Measurements from ENCODE around the gene GPSM1. TPM values are rescaled to one million over a fixed set of nuclear protein-coding genes. Genes with fewer than 3 reads are reported as not detected.

GPSM1 gene
- total RNA-seq, 1 experiment from 2014 or later: 26.4 TPM

DNA sequence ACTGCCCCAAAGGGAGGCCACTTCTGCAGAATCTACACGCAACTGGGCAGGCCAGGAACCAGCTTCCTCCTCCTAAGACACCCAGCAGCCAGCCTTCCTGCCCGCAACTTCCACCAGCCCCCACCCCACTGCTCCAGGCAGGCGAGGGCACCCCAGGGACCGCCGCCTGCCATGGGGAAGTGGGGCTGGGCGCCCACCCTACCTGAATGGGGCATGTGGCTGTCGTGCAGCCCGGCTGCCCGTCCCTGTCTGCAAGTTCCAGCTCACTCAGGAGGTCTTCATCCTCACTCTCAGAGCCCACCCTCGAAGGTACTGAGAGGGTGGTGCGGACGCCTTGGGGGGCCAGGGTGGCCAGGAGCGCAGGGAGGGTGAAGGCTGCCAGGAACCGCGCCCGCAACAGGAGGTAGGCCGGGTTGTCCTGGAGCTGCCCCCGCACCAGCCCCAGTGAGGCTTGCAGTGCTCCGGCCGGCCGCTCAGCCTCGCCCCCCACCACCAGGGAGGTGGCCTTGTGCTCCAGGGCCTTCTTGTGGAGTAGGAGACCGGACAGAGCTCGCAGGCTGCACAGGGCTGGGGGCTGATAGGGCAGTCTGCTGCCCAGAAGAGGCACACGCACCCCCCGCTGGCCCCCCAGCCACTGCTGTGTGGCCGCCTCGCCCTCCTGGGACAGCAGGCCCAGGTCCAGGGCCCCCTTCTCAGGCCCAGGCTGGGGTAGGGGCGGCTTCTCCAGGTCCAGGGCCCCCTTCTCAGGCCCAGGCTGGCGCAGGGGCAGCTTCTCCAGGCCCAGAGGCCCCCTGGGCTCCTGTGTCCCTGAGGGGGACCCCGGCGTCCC, 50.2 kb downstream of the GPSM1 start:
- H3K4me3 ChIP-seq (replicated peaks in 1 of 2; ENCODE audit: low read depth in 1 of 2, low read length in 2 of 2): no peak overlapping the region
- no peak overlapping the region for H2AFZ ChIP-seq (ENCODE audit: low read depth, low read length, poor library complexity, severe bottlenecking)
- no peaks in the 10 kb centered on the region for H3K9me2 ChIP-seq (ENCODE audit: insufficient read depth)
- DNase-seq (ENCODE audit: low read depth, low spot score): no peak
- ChIA-PET RAD21 (ENCODE audit: low non-redundant PET in 1 of 2, low total read pairs in 2 of 2, uncharacterized antibody in 2 of 2, unreplicated experiment in 2 of 2) (no interaction called here), POLR2A (no interaction called here), CTCF (no interaction called here)
- H3K79me2 ChIP-seq (ENCODE audit: insufficient read depth, low read length): no peaks in the 10 kb centered on the region
- H3K36me3 ChIP-seq (ENCODE audit: control insufficient read depth in 1 of 2, insufficient read depth in 2 of 2, low read length in 2 of 2): peaks cover 0 to 4% of the 10 kb centered on the region in 2 experiments; a peak in 2 of 4 replicates
- intact Hi-C loops (cut with micrococcal nuclease): no loop called here
- H4K20me1 ChIP-seq (ENCODE audit: insufficient read depth): no peaks in the 10 kb centered on the region
- H3K4me2 ChIP-seq (ENCODE audit: low read length): no peak overlapping the region
- ATAC-seq: no peak
- peaks cover 0 to 6% of the 10 kb centered on the region in 2 experiments; a peak in 2 of 4 replicates for H3K4me1 ChIP-seq (ENCODE audit: control insufficient read depth in 1 of 2, insufficient read depth in 2 of 2, low read length in 2 of 2)
- BruUV-seq (replicated peaks): no TSS peak
- TF ChIP-seq POLR2A (IDR thresholded peaks at IDR 0.05; ENCODE audit: borderline replicate concordance, extremely low read depth, insufficient read depth, insufficient read length) (no peak), POLR2AphosphoS5 (IDR thresholded peaks at IDR 0.05; ENCODE audit: low read depth, low read length) (no peak), RAD21 (IDR thresholded peaks at IDR 0.05; ENCODE audit: low read depth) (no peak), SP1 (IDR thresholded peaks at IDR 0.05; ENCODE audit: low read depth) (no peak), YY1 (IDR thresholded peaks at IDR 0.05; ENCODE audit: extremely low read depth, insufficient replicate concordance, low read depth, low read length) (no peak), FOSL1 (IDR thresholded peaks at IDR 0.05; ENCODE audit: low read depth) (no peak), EZH2phosphoT487 (IDR thresholded peaks at IDR 0.05; ENCODE audit: borderline replicate concordance) (no peak), EGR1 (IDR thresholded peaks at IDR 0.05; ENCODE audit: low read depth) (no peak), CEBPB (IDR thresholded peaks at IDR 0.05; ENCODE audit: low read depth) (no peak), CBX3 (IDR thresholded peaks at IDR 0.05; ENCODE audit: low read depth) (no peak), TCF7L2 (IDR thresholded peaks at IDR 0.05; ENCODE audit: borderline replicate concordance, extremely low read depth, insufficient read depth, insufficient read length) (no peak), ZNF274 (IDR thresholded peaks at IDR 0.05; ENCODE audit: low read depth, low read length) (no peak), ZFX (IDR thresholded peaks at IDR 0.05) (no peak), JUND (IDR thresholded peaks at IDR 0.05) (no peak), EZH2 (IDR thresholded peaks at IDR 0.05) (no peak)
- TF ChIP-seq, protein P1, sequence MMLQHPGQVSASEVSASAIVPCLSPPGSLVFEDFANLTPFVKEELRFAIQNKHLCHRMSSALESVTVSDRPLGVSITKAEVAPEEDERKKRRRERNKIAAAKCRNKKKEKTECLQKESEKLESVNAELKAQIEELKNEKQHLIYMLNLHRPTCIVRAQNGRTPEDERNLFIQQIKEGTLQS (IDR thresholded peaks at IDR 0.05): no peak
- TF ChIP-seq, protein P2, sequence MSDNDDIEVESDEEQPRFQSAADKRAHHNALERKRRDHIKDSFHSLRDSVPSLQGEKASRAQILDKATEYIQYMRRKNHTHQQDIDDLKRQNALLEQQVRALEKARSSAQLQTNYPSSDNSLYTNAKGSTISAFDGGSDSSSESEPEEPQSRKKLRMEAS (IDR thresholded peaks at IDR 0.05): no peak
- TF ChIP-seq, protein P3, sequence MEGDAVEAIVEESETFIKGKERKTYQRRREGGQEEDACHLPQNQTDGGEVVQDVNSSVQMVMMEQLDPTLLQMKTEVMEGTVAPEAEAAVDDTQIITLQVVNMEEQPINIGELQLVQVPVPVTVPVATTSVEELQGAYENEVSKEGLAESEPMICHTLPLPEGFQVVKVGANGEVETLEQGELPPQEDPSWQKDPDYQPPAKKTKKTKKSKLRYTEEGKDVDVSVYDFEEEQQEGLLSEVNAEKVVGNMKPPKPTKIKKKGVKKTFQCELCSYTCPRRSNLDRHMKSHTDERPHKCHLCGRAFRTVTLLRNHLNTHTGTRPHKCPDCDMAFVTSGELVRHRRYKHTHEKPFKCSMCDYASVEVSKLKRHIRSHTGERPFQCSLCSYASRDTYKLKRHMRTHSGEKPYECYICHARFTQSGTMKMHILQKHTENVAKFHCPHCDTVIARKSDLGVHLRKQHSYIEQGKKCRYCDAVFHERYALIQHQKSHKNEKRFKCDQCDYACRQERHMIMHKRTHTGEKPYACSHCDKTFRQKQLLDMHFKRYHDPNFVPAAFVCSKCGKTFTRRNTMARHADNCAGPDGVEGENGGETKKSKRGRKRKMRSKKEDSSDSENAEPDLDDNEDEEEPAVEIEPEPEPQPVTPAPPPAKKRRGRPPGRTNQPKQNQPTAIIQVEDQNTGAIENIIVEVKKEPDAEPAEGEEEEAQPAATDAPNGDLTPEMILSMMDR (IDR thresholded peaks at IDR 0.05 in 2 of 3, conservative IDR thresholded peaks at IDR 0.05 in 1 of 3; ENCODE audit: borderline replicate concordance in 1 of 3, insufficient read depth in 1 of 3, low read depth in 2 of 3, low read length in 2 of 3): no peak
- H3K9me3 ChIP-seq (ENCODE audit: control insufficient read depth in 1 of 2, insufficient read depth in 1 of 2, low read depth in 1 of 2, low read length in 2 of 2): no peaks in the 10 kb centered on the region
- H3K27me3 ChIP-seq (ENCODE audit: insufficient read depth, low read length): no peaks in the 10 kb centered on the region
- H3K27ac ChIP-seq (ENCODE audit: low read depth, low read length): no peak overlapping the region
- H3K9ac ChIP-seq (ENCODE audit: low read length): no peak overlapping the region

Measured in HCT116 (cell line).